Activated B cell treated with CpG ODN at 0.5 μM for 24 hours (primary cell): Measurements from ENCODE around the gene COL13A1. TPM values are rescaled to one million over a fixed set of nuclear protein-coding genes. Genes with fewer than 3 reads are reported as not detected.

Experiments used
- ATAC-seq: fragments of 200-7000 bp; cut with Tn5 transposase; one replicate; pipeline ENCODE4 v1.10.0; 2021; ENCODE audit warnings: low read depth, mild to moderate bottlenecking, moderate library complexity
- CTCF ChIA-PET: fragments of 350-600 bp; sonication (Branson Sonifier 250); formaldehyde crosslinking; loops from one replicate; lab custom pipeline; 2021; ENCODE audit warnings: antibody characterized with exemption; lab: Charles Lee
- POLR2A ChIA-PET: fragments of 350-600 bp; sonication (Branson Sonifier 250); formaldehyde crosslinking; loops from one replicate; lab custom pipeline; 2021; ENCODE audit warnings: antibody characterized with exemption; lab: Charles Lee
- DNase-seq: peaks from one replicate; pipeline ENCODE4 v3.0.0; 2022
- H3K27ac Mint-ChIP-seq: one replicate; pipeline ENCODE4 v1.8.0; 2020; ENCODE audit warnings: mixed read lengths
- H3K27me3 Mint-ChIP-seq: one replicate; pipeline ENCODE4 v1.8.0; 2021; ENCODE audit warnings: mixed read lengths
- H3K36me3 Mint-ChIP-seq: one replicate; pipeline ENCODE4 v1.8.0; 2021; ENCODE audit warnings: low read depth, mixed read lengths
- H3K4me1 Mint-ChIP-seq: one replicate; pipeline ENCODE4 v1.8.0; 2021; ENCODE audit warnings: mixed read lengths
- H3K4me3 Mint-ChIP-seq: one replicate; pipeline ENCODE4 v1.8.0; 2020; ENCODE audit warnings: mild to moderate bottlenecking, mixed read lengths
- H3K9me3 Mint-ChIP-seq: one replicate; pipeline ENCODE4 v1.8.0; 2020; ENCODE audit warnings: mixed read lengths
- intact Hi-C: fragments of 100-400 bp; cut with micrococcal nuclease; formaldehyde crosslinking; loops from one replicate; pipeline ENCODE4 v1.15.1; 2024
- total RNA-seq: library from RNA; stranded (reverse); gene quantifications from 2 replicates; pipeline ENCODE4 v1.2.3, GENCODE V29; 2022
- TF ChIP-seq, protein P1 (sequence below): fragments of 200-600 bp; IDR thresholded peaks from one replicate; pipeline ENCODE4 v1.8.0; 2022; ENCODE audit warnings: antibody characterized with exemption, mild to moderate bottlenecking

Gene COL13A1
- total RNA-seq, 1 donor from 2014 or later, result not detected

- intact Hi-C loops, result loop anchor here (5.0 kb wide), 1 partner anchor 194 kb away; the partner anchor contains the start of gene TYSND1
- CTCF ChIA-PET, result no interaction called here
- no peaks in the 10 kb centered on the region for H3K9me3 Mint-ChIP-seq
- no peaks in the 10 kb centered on the region for H3K36me3 Mint-ChIP-seq
- DNase-seq (no peak), ATAC-seq (no peak)
- H3K4me1 Mint-ChIP-seq, result peaks cover 31% of the 10 kb centered on the region
- peak overlapping the region; percentile 9 for H3K27ac Mint-ChIP-seq
- TF ChIP-seq, protein P1, sequence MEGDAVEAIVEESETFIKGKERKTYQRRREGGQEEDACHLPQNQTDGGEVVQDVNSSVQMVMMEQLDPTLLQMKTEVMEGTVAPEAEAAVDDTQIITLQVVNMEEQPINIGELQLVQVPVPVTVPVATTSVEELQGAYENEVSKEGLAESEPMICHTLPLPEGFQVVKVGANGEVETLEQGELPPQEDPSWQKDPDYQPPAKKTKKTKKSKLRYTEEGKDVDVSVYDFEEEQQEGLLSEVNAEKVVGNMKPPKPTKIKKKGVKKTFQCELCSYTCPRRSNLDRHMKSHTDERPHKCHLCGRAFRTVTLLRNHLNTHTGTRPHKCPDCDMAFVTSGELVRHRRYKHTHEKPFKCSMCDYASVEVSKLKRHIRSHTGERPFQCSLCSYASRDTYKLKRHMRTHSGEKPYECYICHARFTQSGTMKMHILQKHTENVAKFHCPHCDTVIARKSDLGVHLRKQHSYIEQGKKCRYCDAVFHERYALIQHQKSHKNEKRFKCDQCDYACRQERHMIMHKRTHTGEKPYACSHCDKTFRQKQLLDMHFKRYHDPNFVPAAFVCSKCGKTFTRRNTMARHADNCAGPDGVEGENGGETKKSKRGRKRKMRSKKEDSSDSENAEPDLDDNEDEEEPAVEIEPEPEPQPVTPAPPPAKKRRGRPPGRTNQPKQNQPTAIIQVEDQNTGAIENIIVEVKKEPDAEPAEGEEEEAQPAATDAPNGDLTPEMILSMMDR, result no peak
- H3K27me3 Mint-ChIP-seq, result no peaks in the 10 kb centered on the region
- POLR2A ChIA-PET, result no interaction called here
- H3K4me3 Mint-ChIP-seq, result no peak overlapping the region
Measured at GRCh38 chr10:69952821-69953221, 151.1 kb downstream of the COL13A1 start.

GRCh38 chr10:69953851-69954250 is 152.1 kb downstream of the COL13A1 start:
- CTCF ChIA-PET, result interaction anchor here (0.7 kb wide), 1 partner anchor 37 kb away, joined by 3 read pairs; no protein-coding TSS in a partner anchor
- peaks cover 34% of the 10 kb centered on the region for H3K4me1 Mint-ChIP-seq
- H3K9me3 Mint-ChIP-seq, result no peaks in the 10 kb centered on the region
- intact Hi-C loops, result loop anchor here (5.0 kb wide), 1 partner anchor 193 kb away; the partner anchor contains the start of gene TYSND1
- DNase-seq (peak; percentile 23), ATAC-seq (peak; percentile 67)
- H3K4me3 Mint-ChIP-seq, result peak overlapping the region; percentile 19
- H3K27me3 Mint-ChIP-seq, result no peaks in the 10 kb centered on the region
- no peak overlapping the region for H3K27ac Mint-ChIP-seq
- H3K36me3 Mint-ChIP-seq, result no peaks in the 10 kb centered on the region
- TF ChIP-seq, protein P1, result no peak
- POLR2A ChIA-PET, result no interaction called here

GRCh38 chr10:69955211-69955805 is 153.6 kb downstream of the COL13A1 start:
- intact Hi-C loops, result loop anchor here (5.0 kb wide), 2 partner anchors 53 to 438 kb away; no protein-coding TSS in a partner anchor
- H3K36me3 Mint-ChIP-seq, result no peaks in the 10 kb centered on the region
- no peak overlapping the region for H3K27ac Mint-ChIP-seq
- H3K27me3 Mint-ChIP-seq, result no peaks in the 10 kb centered on the region
- TF ChIP-seq, protein P1, result no peak
- H3K9me3 Mint-ChIP-seq, result no peaks in the 10 kb centered on the region
- POLR2A ChIA-PET, result no interaction called here
- H3K4me1 Mint-ChIP-seq, result peaks cover 43% of the 10 kb centered on the region
- DNase-seq (no peak), ATAC-seq (no peak)
- CTCF ChIA-PET, result no interaction called here
- H3K4me3 Mint-ChIP-seq, result no peak overlapping the region

DNA sequence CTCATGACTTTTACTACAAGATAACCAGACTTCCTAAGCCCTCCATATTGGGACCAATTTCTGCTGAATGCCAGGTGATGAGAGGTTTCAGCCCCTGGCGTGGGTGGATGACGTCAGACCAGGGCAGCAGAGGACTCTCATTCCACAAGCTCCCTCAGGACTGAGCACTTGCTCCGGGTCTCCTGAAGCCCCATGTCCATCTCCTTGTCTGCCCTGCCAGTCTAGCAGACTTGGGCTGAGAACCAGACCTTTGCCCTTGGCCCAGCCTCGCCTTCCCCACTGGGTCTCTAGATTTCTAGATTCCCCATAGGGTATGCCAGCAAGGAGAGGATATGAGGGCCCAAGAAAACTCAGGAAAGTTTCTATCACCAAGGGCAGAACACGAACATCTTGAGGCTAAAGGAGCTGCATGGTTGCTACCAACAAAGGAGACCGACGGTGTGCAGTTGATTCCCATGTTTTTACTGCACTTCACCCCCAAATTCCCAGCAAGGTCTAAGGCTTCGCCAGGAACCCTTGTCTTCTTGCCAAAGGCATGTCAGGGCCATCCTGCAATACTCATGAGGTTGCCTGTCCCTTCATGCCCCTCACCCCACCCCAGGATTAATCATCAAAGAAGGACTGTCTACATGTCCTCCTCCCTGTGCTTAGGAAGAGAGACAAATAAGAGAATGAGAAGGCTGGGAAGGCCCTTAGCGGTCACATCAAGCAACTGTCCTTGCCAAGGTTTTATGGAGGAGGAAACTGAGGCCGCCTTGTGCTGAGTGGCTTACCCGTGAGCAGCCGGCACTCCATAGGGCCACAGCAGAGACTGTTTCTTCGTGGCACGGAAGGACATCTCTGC is 154.4 kb downstream of the COL13A1 start:
- Mint-ChIP-seq H3K27me3 (no peaks in the 10 kb centered on the region), H3K4me3 (no peak overlapping the region), H3K36me3 (no peaks in the 10 kb centered on the region), H3K4me1 (peaks cover 47% of the 10 kb centered on the region), H3K27ac (no peak overlapping the region), H3K9me3 (no peaks in the 10 kb centered on the region)
- DNase-seq (no peak), ATAC-seq (no peak)
- TF ChIP-seq, protein P1, result no peak
- POLR2A ChIA-PET, result no interaction called here
- intact Hi-C loops, result loop anchor here (5.0 kb wide), 2 partner anchors 54 to 439 kb away; no protein-coding TSS in a partner anchor
- CTCF ChIA-PET, result no interaction called here

GRCh38 chr10:69956741-69957230 is 155.1 kb downstream of the COL13A1 start:
- H3K27me3 Mint-ChIP-seq, result no peaks in the 10 kb centered on the region
- POLR2A ChIA-PET, result no interaction called here
- no peak overlapping the region for H3K4me3 Mint-ChIP-seq
- no peaks in the 10 kb centered on the region for H3K36me3 Mint-ChIP-seq
- CTCF ChIA-PET, result no interaction called here
- no peak overlapping the region for H3K27ac Mint-ChIP-seq
- H3K4me1 Mint-ChIP-seq, result peaks cover 44% of the 10 kb centered on the region
- DNase-seq (no peak), ATAC-seq (no peak)
- H3K9me3 Mint-ChIP-seq, result no peaks in the 10 kb centered on the region
- TF ChIP-seq, protein P1, result no peak
- intact Hi-C loops, result loop anchor here (5.0 kb wide), 2 partner anchors 54 to 439 kb away; no protein-coding TSS in a partner anchor
